Neural progenitor cell (in vitro differentiated cells): ENCODE results near the gene RELL2. TPM values are rescaled to one million over a fixed set of nuclear protein-coding genes. Genes with fewer than 3 reads are reported as not detected.

Source experiments
- DNase-seq: peaks from one replicate; pipeline ENCODE4 v3.0.0-alpha.2; 2016; ENCODE audit warnings: low spot score
- H2AFZ ChIP-seq: fragments of 200-600 bp; sonication (generic); replicated peaks from 2 replicates; pipeline ENCODE4 v1.6.1; 2016; ENCODE audit warnings: antibody characterized with exemption
- H3F3A ChIP-seq: fragments of 200-600 bp; sonication (generic); 2 replicates; pipeline ENCODE4 v1.6.1; 2016; ENCODE audit warnings: antibody characterized with exemption, low read depth
- H3K27ac ChIP-seq: fragments of 200-600 bp; sonication (generic); 2 replicates; pipeline ENCODE4 v1.5.1; 2016; ENCODE audit warnings: mild to moderate bottlenecking
- H3K27me3 ChIP-seq: fragments of 200-600 bp; sonication (generic); 2 replicates; pipeline ENCODE4 v1.6.1; 2016; ENCODE audit warnings: mild to moderate bottlenecking, moderate library complexity
- H3K36me3 ChIP-seq: fragments of 200-600 bp; sonication (generic); 2 replicates; pipeline ENCODE4 v1.5.1; 2016
- H3K4me1 ChIP-seq: fragments of 200-600 bp; sonication (generic); 2 replicates; pipeline ENCODE4 v1.6.1; 2016; ENCODE audit warnings: mixed run types
- H3K4me2 ChIP-seq: fragments of 200-600 bp; sonication (generic); 2 replicates; pipeline ENCODE4 v1.6.1; 2016
- H3K4me3 ChIP-seq: fragments of 200-600 bp; sonication (generic); 2 replicates; pipeline ENCODE4 v1.5.1; 2016
- H3K79me2 ChIP-seq: fragments of 200-600 bp; sonication (generic); 2 replicates; pipeline ENCODE4 v1.6.1; 2016; ENCODE audit warnings: low read depth
- H3K9ac ChIP-seq: fragments of 200-600 bp; sonication (generic); 2 replicates; pipeline ENCODE4 v1.6.1; 2016
- H3K9me3 ChIP-seq: fragments of 200-600 bp; sonication (generic); 2 replicates; pipeline ENCODE4 v1.5.1; 2016; ENCODE audit warnings: low read depth
- H4K20me1 ChIP-seq: fragments of 200-600 bp; sonication (generic); 2 replicates; pipeline ENCODE4 v1.6.1; 2016; ENCODE audit warnings: low read depth
- H3K27ac Mint-ChIP-seq: 3 replicates; pipeline ENCODE4 v1.8.0; 2021; ENCODE audit warnings: mixed read lengths
- H3K27me3 Mint-ChIP-seq: 2 replicates; pipeline ENCODE4 v1.8.0; 2022; ENCODE audit warnings: low read depth, mild to moderate bottlenecking, inconsistent platforms, moderate library complexity, mixed read lengths; ENCODE audit not compliant: insufficient read depth
- H3K36me3 Mint-ChIP-seq: 3 replicates; pipeline ENCODE4 v1.8.0; 2021; ENCODE audit warnings: mixed read lengths
- H3K4me1 Mint-ChIP-seq: 3 replicates; pipeline ENCODE4 v1.8.0; 2021; ENCODE audit warnings: mixed read lengths
- H3K4me3 Mint-ChIP-seq: 3 replicates; pipeline ENCODE4 v1.8.0; 2021; ENCODE audit warnings: mild to moderate bottlenecking, moderate library complexity, mixed read lengths
- H3K9me3 Mint-ChIP-seq: 3 replicates; pipeline ENCODE4 v1.8.0; 2020; ENCODE audit warnings: mixed read lengths
- EZH2 ChIP-seq: fragments of 200-600 bp; sonication (generic); IDR thresholded peaks from 2 replicates; pipeline ENCODE4 v1.6.1; 2017; ENCODE audit warnings: antibody characterized with exemption, mild to moderate bottlenecking, moderate library complexity
- EZH2phosphoT487 ChIP-seq: fragments of 200-600 bp; sonication (generic); IDR thresholded peaks from 2 replicates; pipeline ENCODE4 v1.6.1; 2017; ENCODE audit warnings: antibody characterized with exemption
- total RNA-seq: library from RNA; depleted of rRNA; stranded (reverse); fragments of >200 nt; gene quantifications from 2 replicates; pipeline ENCODE4 v1.2.3, GENCODE V29; 2015; ENCODE audit warnings: low replicate concordance
- TF ChIP-seq, protein P1 (sequence below): fragments of 200-600 bp; sonication (generic); IDR thresholded peaks from 2 replicates; pipeline ENCODE4 v1.5.1; 2017; ENCODE audit warnings: antibody characterized with exemption, mild to moderate bottlenecking

Gene RELL2
- total RNA-seq, 1 donor from 2014 or later, result 0.30 TPM

DNA sequence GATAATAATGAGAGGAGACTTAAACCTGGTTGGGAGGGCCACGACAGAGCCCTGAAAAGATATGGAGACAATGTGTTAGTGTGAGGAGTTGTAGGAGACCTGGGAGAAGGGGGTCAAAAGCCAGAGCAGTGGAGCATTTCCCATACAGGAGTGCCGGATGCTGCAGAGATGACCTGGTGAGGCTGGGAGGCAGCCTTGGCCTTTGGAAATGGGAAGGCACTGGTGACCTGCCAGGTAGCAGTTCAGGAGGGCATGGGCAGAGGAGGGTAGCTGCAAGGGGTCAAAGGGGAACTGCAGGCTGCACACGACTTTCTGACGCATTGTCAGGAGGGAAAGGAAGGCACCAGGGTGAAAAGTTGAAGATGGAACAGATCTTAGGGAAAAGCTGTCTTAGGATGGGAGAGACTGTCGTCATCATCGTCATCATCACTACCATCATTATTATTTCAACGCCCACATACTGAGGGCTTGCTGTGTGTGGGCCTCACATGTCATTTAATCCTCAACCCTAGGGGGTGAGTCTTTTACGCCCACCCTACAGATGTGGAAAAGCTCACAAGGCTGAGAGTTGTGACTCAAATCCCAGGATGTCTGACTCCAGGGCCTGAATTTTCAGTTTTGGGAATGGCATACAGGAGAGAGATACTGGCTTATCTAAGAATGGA is 31.9 kb downstream of the RELL2 start:
- DNase-seq, result no peak
- no peak overlapping the region for H3K27ac Mint-ChIP-seq
- Histone ChIP-seq H2AFZ (no peak overlapping the region), H3K4me1 (no peaks in the 10 kb centered on the region), H3K36me3 (peaks cover 3% of the 10 kb centered on the region), H3K27ac (no peak overlapping the region), H3K79me2 (no peaks in the 10 kb centered on the region), H3K4me3 (no peak overlapping the region), H3K9me3 (no peaks in the 10 kb centered on the region), H3K9ac (no peak overlapping the region), H3K27me3 (no peaks in the 10 kb centered on the region), H3K4me2 (no peak overlapping the region), H3F3A (peaks cover 7% of the 10 kb centered on the region), H4K20me1 (no peaks in the 10 kb centered on the region)
- peaks cover 16% of the 10 kb centered on the region for H3K4me1 Mint-ChIP-seq
- H3K36me3 Mint-ChIP-seq, result peaks cover 12% of the 10 kb centered on the region
- H3K9me3 Mint-ChIP-seq, result no peaks in the 10 kb centered on the region
- H3K27me3 Mint-ChIP-seq, result peaks cover 5% of the 10 kb centered on the region
- no peak for TF ChIP-seq EZH2
- no peak for TF ChIP-seq EZH2phosphoT487
- TF ChIP-seq, protein P1, sequence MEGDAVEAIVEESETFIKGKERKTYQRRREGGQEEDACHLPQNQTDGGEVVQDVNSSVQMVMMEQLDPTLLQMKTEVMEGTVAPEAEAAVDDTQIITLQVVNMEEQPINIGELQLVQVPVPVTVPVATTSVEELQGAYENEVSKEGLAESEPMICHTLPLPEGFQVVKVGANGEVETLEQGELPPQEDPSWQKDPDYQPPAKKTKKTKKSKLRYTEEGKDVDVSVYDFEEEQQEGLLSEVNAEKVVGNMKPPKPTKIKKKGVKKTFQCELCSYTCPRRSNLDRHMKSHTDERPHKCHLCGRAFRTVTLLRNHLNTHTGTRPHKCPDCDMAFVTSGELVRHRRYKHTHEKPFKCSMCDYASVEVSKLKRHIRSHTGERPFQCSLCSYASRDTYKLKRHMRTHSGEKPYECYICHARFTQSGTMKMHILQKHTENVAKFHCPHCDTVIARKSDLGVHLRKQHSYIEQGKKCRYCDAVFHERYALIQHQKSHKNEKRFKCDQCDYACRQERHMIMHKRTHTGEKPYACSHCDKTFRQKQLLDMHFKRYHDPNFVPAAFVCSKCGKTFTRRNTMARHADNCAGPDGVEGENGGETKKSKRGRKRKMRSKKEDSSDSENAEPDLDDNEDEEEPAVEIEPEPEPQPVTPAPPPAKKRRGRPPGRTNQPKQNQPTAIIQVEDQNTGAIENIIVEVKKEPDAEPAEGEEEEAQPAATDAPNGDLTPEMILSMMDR, result no peak
- H3K4me3 Mint-ChIP-seq, result no peak overlapping the region

DNA sequence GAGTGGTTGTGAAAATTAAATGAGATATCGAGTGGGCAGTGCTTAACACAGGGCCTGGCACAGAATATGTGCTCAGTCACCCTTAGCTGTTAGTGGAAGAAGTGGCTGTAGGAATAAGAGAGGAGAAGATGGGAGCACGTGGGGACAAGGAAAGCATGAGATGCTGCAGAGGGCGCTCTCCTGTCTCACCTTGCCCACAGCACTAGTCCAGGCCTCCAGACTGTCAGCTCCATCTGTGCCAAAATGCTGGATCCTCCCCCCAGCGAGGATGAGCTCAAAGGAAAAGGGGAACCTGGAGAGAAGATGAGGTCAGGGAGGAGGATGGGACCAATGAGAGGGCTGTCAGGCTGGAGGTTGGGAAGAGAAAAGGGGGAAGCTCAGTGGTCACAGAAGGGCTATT is 32.7 kb downstream of the RELL2 start:
- Histone ChIP-seq H3F3A (peaks cover 7% of the 10 kb centered on the region), H3K27ac (no peak overlapping the region), H3K36me3 (peaks cover under 1% of the 10 kb centered on the region), H3K4me1 (no peaks in the 10 kb centered on the region), H3K79me2 (no peaks in the 10 kb centered on the region), H3K27me3 (no peaks in the 10 kb centered on the region), H4K20me1 (no peaks in the 10 kb centered on the region), H3K9ac (no peak overlapping the region), H3K9me3 (no peaks in the 10 kb centered on the region), H3K4me2 (no peak overlapping the region), H2AFZ (no peak overlapping the region), H3K4me3 (no peak overlapping the region)
- no peak overlapping the region for H3K4me3 Mint-ChIP-seq
- no peak overlapping the region for H3K27ac Mint-ChIP-seq
- DNase-seq, result no peak
- peaks cover 12% of the 10 kb centered on the region for H3K36me3 Mint-ChIP-seq
- H3K4me1 Mint-ChIP-seq, result peaks cover 18% of the 10 kb centered on the region
- TF ChIP-seq, protein P1, result peak; percentile 18
- TF ChIP-seq EZH2phosphoT487 (no peak), EZH2 (no peak)
- peaks cover 5% of the 10 kb centered on the region for H3K27me3 Mint-ChIP-seq
- no peaks in the 10 kb centered on the region for H3K9me3 Mint-ChIP-seq

DNA sequence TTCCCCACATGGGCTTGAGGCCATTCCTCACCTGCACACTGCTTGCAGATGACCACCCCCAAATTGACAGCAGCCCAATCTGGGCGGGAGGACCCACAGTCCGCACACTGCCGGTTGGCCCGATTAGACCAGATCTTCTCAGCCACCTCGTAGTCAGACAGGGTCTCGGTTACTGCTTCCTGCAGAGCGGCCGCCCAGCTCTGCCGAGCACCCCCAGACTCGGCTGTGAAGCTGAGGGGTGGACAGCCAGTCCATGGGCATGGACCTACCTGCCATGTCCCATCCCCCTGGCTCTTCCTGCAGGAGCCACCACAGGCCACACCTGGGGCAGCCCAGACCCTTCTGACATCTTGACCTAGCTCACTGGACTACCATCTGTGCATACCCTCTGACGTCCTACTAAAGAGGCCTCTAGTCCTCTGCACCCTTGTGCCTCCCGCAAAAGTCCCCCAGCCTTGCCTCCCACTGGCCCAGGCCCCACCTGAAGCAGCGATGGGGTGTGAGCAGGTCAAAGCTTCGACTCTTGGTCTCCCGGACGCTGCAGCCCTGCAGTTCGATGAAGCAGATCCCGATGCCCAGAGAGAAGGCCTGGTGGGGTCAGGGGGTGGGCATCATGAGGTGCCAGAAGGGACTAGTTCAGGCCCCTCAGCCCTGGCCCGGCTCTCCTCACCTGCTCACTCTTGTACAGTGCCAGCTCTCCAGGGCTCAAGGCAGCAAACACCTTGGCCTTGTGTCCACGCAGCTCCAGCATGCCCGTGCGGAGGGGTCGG is 35.5 kb downstream of the RELL2 start:
- Histone ChIP-seq H4K20me1 (peaks cover 2% of the 10 kb centered on the region), H3K27ac (no peak overlapping the region), H3K79me2 (no peaks in the 10 kb centered on the region), H3K9ac (no peak overlapping the region), H3F3A (peaks cover 2% of the 10 kb centered on the region), H3K27me3 (no peaks in the 10 kb centered on the region), H3K4me1 (no peaks in the 10 kb centered on the region), H3K4me2 (no peak overlapping the region), H2AFZ (no peak overlapping the region), H3K9me3 (no peaks in the 10 kb centered on the region), H3K4me3 (no peak overlapping the region), H3K36me3 (no peaks in the 10 kb centered on the region)
- peaks cover 3% of the 10 kb centered on the region for H3K27me3 Mint-ChIP-seq
- no peak for DNase-seq
- no peak overlapping the region for H3K4me3 Mint-ChIP-seq
- no peak overlapping the region for H3K27ac Mint-ChIP-seq
- TF ChIP-seq, protein P1, result no peak
- TF ChIP-seq EZH2 (no peak), EZH2phosphoT487 (no peak)
- H3K9me3 Mint-ChIP-seq, result no peaks in the 10 kb centered on the region
- H3K4me1 Mint-ChIP-seq, result peaks cover 20% of the 10 kb centered on the region
- H3K36me3 Mint-ChIP-seq, result peaks cover 10% of the 10 kb centered on the region
